OCI-LY7 (cell line): ENCODE measurements around the gene ELP1.

Source experiments
- CTCF ChIP-seq: fragments of 200-600 bp; sonication (generic); conservative IDR thresholded peaks from 2 replicates; pipeline ENCODE4 v1.5.1; 2014; ENCODE audit warnings: mild to moderate bottlenecking, antibody characterized with exemption, low read length, moderate library complexity, mixed read lengths
- EZH2phosphoT487 ChIP-seq: fragments of 200-600 bp; sonication (generic); IDR thresholded peaks from 2 replicates; pipeline ENCODE4 v1.6.1; 2018; ENCODE audit warnings: low read depth, borderline replicate concordance, mild to moderate bottlenecking, mixed run types, antibody characterized with exemption, low read length, moderate library complexity, mixed read lengths

- TF ChIP-seq EZH2phosphoT487, result no peak
- TF ChIP-seq CTCF, result no peak
These were observed 28.4 kb downstream of the ELP1 start for GRCh38 chr9:108905494-108905893.
